ENCODE measurements around the gene SIK3. TPM values are rescaled to one million over a fixed set of nuclear protein-coding genes. Genes with fewer than 3 reads are reported as not detected.

SIK3 gene
- total RNA-seq, 4 donors from 2014 or later = 14.1 to 77.0 (median 40.7) TPM

DNA sequence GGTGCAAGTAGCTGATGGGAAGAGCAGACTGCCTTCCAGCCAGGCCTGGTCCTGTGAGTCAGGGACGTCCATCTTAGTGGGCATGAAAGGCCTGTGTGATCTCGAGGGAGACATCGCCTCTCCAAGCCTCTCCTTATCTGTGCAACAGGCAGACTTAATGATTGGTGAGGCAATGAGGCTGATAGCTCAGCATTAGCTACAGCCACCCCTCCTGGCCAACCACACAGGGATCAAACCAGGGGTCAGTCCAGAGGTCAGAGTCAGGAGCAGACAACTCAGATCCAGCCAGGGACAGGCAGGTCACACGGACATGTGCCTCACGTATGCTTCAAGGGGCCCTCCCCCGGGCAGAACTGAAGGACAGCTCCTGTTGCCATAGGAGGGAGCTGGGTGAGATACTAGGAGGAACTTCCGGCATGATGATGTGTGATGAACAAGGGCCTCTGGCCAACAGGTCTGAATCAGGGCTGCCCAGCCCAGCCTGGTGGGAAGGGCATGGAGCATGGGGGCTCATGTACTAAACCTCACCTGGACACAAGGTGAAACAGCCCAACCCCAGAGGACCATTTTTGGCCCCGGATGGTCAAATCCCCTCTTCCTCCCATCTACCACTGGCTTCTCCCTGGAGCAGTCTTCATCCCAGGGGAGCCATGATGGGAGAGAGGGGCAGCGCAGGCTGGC is 271.3 kb downstream of the SIK3 start:
- intact Hi-C loops (cut with DNase I; ENCODE audit: low total_unique reads) = no loop called here
- H3K9me3 ChIP-seq = no peaks in the 10 kb centered on the region
- DNase-seq = no peak
- TF ChIP-seq POLR2A (IDR thresholded peaks at IDR 0.05) = no peak
- no peaks in the 10 kb centered on the region for H3K36me3 ChIP-seq
- no peaks in the 10 kb centered on the region for H3K4me1 ChIP-seq
- H3K27ac ChIP-seq = no peak overlapping the region
- no peaks in the 10 kb centered on the region for H3K27me3 ChIP-seq
- H3K4me3 ChIP-seq = no peak overlapping the region

DNA sequence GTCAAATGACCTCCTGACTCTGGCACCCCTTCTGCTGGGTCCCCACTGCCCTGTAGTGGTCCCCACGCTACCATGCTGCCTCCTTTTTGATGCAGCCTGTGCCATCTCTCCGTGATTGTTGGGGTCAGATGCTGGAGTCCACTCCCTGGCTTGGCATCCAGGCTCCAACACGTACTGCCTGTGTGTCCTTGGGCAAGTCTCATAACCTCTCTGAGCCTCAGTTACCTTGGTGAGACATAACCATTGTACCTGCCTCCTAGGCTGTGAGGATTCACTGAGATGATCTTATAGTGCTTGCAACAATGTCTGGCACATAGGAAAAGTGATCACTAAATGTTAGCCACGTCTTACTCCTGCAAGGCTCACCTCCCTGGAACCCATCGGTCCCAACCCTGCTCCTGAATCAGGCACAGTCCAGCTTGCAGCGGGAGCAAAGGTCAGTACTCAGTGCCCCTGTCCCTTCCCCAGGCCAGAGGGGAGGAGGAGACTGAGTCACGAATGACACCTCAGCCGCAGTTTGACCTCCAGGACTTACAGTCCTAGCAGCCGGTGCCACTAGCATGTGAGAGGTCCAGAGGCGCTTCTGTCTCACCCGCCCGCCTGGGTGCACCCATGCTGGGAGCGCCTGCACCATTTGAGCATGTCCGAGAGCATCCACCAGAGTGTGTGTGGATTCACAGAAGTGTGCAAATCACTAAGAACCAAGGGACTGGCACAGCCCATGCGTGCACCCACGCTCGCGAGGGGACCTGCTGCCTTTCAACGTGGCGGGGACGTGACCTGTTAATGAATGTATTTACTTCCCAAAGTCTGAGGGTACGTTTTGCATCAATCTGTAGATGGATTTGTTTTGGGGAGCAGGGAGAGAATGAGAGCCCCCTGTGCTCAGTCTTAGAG is 272.1 kb downstream of the SIK3 start:
- no peak overlapping the region for H3K4me3 ChIP-seq
- H3K36me3 ChIP-seq = no peaks in the 10 kb centered on the region
- H3K4me1 ChIP-seq = no peaks in the 10 kb centered on the region
- no peak overlapping the region for H3K27ac ChIP-seq
- intact Hi-C loops (cut with DNase I; ENCODE audit: low total_unique reads) = no loop called here
- TF ChIP-seq POLR2A (IDR thresholded peaks at IDR 0.05) = no peak
- TF ChIP-seq, protein P1, sequence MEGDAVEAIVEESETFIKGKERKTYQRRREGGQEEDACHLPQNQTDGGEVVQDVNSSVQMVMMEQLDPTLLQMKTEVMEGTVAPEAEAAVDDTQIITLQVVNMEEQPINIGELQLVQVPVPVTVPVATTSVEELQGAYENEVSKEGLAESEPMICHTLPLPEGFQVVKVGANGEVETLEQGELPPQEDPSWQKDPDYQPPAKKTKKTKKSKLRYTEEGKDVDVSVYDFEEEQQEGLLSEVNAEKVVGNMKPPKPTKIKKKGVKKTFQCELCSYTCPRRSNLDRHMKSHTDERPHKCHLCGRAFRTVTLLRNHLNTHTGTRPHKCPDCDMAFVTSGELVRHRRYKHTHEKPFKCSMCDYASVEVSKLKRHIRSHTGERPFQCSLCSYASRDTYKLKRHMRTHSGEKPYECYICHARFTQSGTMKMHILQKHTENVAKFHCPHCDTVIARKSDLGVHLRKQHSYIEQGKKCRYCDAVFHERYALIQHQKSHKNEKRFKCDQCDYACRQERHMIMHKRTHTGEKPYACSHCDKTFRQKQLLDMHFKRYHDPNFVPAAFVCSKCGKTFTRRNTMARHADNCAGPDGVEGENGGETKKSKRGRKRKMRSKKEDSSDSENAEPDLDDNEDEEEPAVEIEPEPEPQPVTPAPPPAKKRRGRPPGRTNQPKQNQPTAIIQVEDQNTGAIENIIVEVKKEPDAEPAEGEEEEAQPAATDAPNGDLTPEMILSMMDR (IDR thresholded peaks at IDR 0.05) = no peak
- H3K27me3 ChIP-seq = no peaks in the 10 kb centered on the region
- no peak for DNase-seq
- no peaks in the 10 kb centered on the region for H3K9me3 ChIP-seq

DNA sequence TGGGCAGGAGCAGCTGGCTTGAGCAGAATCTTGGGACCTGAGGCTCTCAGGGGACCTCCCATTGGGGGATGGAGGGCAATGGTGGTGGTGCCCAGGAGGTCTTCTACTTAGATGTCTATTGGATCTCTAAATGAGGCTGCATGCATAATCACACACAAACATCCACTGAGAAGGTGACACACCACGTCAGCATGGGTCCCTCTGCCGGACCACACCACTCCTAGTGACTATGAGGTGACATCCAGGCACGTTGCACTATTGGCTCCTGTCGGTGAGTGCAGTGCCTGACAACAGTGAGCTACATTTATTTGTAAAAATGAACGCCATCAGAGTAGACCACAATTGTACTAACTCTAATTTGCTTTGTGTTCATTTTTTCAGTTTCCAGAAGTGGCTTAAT is 272.8 kb downstream of the SIK3 start:
- Histone ChIP-seq H3K27me3 (no peaks in the 10 kb centered on the region), H3K4me3 (no peak overlapping the region), H3K4me1 (no peaks in the 10 kb centered on the region), H3K36me3 (no peaks in the 10 kb centered on the region), H3K27ac (no peak overlapping the region), H3K9me3 (no peaks in the 10 kb centered on the region)
- intact Hi-C loops (cut with DNase I; ENCODE audit: low total_unique reads) = no loop called here
- TF ChIP-seq, protein P1 (IDR thresholded peaks at IDR 0.05) = no peak
- TF ChIP-seq POLR2A (IDR thresholded peaks at IDR 0.05) = no peak
- no peak for DNase-seq

DNA sequence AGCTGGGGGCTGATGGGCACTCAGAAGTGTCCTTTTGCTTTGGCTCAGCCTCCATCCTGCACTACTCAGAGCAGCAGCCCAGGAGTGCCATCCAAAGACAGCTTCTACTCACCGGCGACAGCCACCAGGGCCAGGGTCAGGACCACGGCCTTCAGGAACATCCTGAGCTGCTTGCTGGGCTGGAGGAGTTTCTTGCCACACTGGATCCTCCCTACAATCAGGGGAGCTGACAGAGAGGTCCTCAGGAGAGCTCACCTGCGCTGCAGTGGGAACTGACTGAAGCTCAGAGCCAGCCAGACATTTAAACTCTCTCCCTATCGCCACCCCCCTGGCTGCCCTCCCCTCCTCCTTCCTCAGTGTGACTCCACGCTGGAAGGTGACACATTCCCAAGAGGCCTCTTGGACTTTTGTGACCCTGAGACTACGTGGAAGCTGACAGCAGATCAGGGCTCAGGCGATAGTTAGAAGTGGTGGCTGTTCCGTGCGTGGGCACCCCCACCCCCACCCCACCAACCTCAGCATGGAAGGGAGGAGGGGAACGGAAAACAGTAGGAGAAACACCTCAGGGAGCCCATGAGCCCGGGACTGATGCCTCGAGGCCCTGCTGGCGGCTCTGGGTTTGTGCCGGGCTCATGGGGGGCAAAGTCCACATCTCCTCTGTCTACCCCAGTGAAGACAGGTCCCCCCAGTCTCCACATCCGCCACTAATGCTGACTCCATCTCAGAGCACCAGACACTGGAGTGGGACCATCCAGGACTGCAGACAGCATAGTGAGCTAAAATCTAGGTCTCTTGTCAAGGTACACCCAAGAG is 275.0 kb downstream of the SIK3 start, which contains the start of gene APOA4:
Gene APOA4, minus strand, starts transcription at position 274 of the 813 bp plus-strand sequence. Its CDS starts 113 bp downstream, at position 161.
- Histone ChIP-seq H3K27ac (no peak within 1 kb of the TSS), H3K4me3 (no peak within 1 kb of the TSS), H3K9me3 (no peaks in the 10 kb centered on the region), H3K27me3 (no peaks in the 10 kb centered on the region), H3K36me3 (no peaks in the 10 kb centered on the region), H3K4me1 (no peaks in the 10 kb centered on the region)
- DNase-seq = no peak
- intact Hi-C loops (cut with DNase I; ENCODE audit: low total_unique reads) = no loop called here
- TF ChIP-seq, protein P1 (IDR thresholded peaks at IDR 0.05) = no peak
- no peak for TF ChIP-seq POLR2A (IDR thresholded peaks at IDR 0.05)

DNA sequence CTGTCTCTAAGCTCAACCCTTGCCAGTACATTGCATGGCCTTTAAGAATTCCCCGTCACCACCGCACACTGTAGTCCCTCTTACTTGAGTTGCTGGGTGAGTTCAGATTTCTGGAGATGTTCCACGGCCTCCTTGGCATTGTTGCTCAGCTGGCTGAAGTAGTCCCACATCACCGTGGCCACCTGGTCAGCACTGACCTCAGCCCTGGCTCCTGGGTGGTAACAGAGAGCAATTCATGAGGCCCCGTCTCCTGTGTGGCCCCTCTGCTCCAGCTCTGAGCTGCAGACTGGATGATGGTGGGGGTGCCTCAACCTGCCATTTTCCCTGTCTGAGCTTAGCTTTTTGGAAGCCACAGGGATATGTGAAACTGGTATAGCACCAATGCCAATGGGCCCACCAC is 275.7 kb downstream of the SIK3 start:
- H3K27me3 ChIP-seq = no peaks in the 10 kb centered on the region
- H3K4me1 ChIP-seq = no peaks in the 10 kb centered on the region
- H3K36me3 ChIP-seq = no peaks in the 10 kb centered on the region
- DNase-seq = no peak
- H3K9me3 ChIP-seq = no peaks in the 10 kb centered on the region
- H3K4me3 ChIP-seq = no peak overlapping the region
- H3K27ac ChIP-seq = no peak overlapping the region
- intact Hi-C loops (cut with DNase I; ENCODE audit: low total_unique reads) = no loop called here
- TF ChIP-seq POLR2A (IDR thresholded peaks at IDR 0.05) = no peak
- TF ChIP-seq, protein P1 (IDR thresholded peaks at IDR 0.05) = no peak
